HG03460 (cell line): ENCODE results near the gene UBE2V1.
"Not testable (repeated sequence)": the region's sequence is repeated elsewhere in the genome, so short reads cannot be mapped to it uniquely, and the experiment has no call there.

Experiments
- ATAC-seq: cut with Tn5 transposase; IDR thresholded peaks from one replicate; pipeline ENCODE4 v1.9.1; 2021; ENCODE audit not compliant: unreplicated experiment

UBE2V1 gene

GRCh38 chr20:50115591-50116367 lies 2.8 kb upstream of the UBE2V1 start:
- ATAC-seq = peak; percentile 67

- ATAC-seq = no peak
These were observed 2.1 kb upstream of the UBE2V1 start for GRCh38 chr20:50115041-50115512.

- no peak for ATAC-seq
These were observed 672 bp upstream of the UBE2V1 start for GRCh38 chr20:50113420-50114224.

GRCh38 chr20:50111829-50112495 lies 988 bp downstream of the UBE2V1 start:
- ATAC-seq = no peak

- ATAC-seq = no peak
These were observed 1.7 kb downstream of the UBE2V1 start for GRCh38 chr20:50111120-50111828.

GRCh38 chr20:50110141-50111047 lies 2.6 kb downstream of the UBE2V1 start:
- peak; percentile 45 for ATAC-seq

- no peak for ATAC-seq
These were observed 4.3 kb downstream of the UBE2V1 start for GRCh38 chr20:50108556-50109235.

- no peak for ATAC-seq
These were observed 5.1 kb downstream of the UBE2V1 start for GRCh38 chr20:50107796-50108331.

GRCh38 chr20:50107086-50107660 lies 5.8 kb downstream of the UBE2V1 start:
- no peak for ATAC-seq

- ATAC-seq = not testable (repeated sequence)
These were observed 6.3 kb downstream of the UBE2V1 start for GRCh38 chr20:50106669-50107068.

- not testable (repeated sequence) for ATAC-seq
These were observed 9.4 kb downstream of the UBE2V1 start for GRCh38 chr20:50103464-50104107.

- ATAC-seq = not testable (repeated sequence)
These were observed 10.4 kb downstream of the UBE2V1 start for GRCh38 chr20:50102551-50102950.

- ATAC-seq = no peak
These were observed 11.1 kb downstream of the UBE2V1 start for GRCh38 chr20:50101887-50102286.

GRCh38 chr20:50101281-50101680 lies 11.7 kb downstream of the UBE2V1 start:
- no peak for ATAC-seq

- ATAC-seq = no peak
These were observed 12.4 kb downstream of the UBE2V1 start for GRCh38 chr20:50100552-50100951.

- no peak for ATAC-seq
These were observed 13.4 kb downstream of the UBE2V1 start for GRCh38 chr20:50099565-50099991.

- ATAC-seq = no peak
These were observed 13.8 kb downstream of the UBE2V1 start for GRCh38 chr20:50099113-50099512.

GRCh38 chr20:50098259-50098658 lies 14.7 kb downstream of the UBE2V1 start:
- no peak for ATAC-seq
